Loucy (cell line): ENCODE data around the gene RBFA.

Source experiments
- CTCF ChIP-seq: fragments of 200-600 bp; sonication (generic); conservative IDR thresholded peaks from 2 replicates; pipeline ENCODE4 v1.5.1; 2014; ENCODE audit warnings: mild to moderate bottlenecking, antibody characterized with exemption, low read length
- EZH2phosphoT487 ChIP-seq: fragments of 200-600 bp; IDR thresholded peaks from 2 replicates; pipeline ENCODE4 v1.6.1; 2018; ENCODE audit warnings: antibody characterized with exemption, mild to moderate bottlenecking, moderate library complexity, borderline replicate concordance

DNA sequence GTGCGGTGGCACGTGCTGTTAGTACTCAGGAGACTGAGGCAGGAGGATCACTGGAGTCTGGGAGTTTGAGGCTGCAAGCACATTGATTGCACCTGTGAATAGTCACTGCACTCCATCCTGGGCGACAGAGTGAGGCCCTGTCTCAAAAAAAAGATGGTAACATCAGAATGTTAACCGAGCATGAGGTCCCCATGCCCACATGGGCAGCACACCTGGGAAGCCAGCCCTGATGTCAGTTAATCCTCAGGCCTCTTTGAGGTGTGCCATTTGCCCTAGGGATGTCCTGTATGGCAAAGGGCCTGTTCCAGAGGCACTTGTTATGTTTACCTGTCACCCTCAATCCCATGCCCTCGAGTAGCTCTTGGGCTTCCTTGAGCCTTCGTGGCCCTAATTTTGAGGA, 16.6 kb downstream of the RBFA start:
- TF ChIP-seq CTCF = no peak
- TF ChIP-seq EZH2phosphoT487 = no peak
